HS-27A (cell line): ENCODE results near the gene GASK1B.

Source experiments
- DNase-seq: peaks from one replicate; pipeline ENCODE4 v3.0.0-alpha.2; 2012; ENCODE audit warnings: low read depth, missing footprints

GASK1B gene

GRCh38 chr4:158146736-158147135, 26.1 kb downstream of the GASK1B start:
- no peak for DNase-seq

DNA sequence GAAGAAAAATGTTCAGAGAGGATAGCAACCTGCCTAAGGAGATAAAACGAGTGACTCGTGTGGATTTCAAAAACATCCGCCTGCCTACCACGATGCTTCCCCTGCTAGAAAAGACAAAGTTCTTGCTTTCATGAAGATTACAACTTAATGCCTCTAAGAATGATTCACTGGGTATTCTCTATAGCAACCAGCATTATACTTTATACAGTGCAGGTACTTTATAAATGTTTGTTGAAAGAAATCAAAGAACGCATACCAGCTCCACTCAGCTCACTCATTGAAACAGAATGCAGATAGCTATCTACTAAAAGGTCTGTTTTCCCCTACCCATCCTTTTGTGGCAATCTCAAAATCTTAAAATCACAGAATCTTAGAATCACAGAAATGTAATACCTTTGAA, 33.7 kb downstream of the GASK1B start:
- DNase-seq, result no peak

DNA sequence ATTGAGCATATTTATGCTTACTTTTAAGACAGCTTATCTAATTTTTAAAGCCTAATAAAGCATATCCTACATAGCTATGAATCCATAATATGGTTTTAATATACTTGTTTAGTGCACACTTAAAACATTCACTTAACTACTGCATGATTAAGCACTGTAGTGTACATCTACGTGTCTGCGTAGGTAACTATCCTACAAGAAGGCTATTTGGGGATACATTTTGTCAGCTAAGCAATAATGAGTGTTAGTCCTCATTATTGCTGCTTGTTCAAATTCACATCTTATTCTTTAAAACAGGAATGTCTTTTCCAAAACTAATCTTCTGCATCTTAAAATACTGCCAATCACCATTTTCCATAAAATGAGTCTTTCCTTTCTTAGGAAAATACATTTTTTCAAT, 38.6 kb downstream of the GASK1B start:
- no peak for DNase-seq

DNA sequence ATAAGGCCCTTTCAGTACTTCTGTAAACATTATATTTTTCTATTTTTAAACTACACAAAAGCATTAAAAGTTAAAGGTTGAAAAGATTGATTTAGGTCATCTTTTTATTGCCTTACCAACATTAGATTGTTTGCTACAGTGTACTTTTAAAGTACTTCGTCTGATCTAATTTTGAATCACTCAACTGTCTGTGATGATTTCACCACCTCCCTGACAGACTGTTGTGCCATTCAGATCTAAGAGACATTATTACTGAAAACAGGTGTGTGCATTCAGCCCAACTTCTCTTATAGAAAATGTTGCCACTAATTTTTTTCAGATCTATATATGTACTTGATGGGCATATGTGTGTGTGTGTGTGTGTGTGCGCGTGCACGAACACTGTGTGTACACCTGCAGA, 39.3 kb downstream of the GASK1B start:
- no peak for DNase-seq

DNA sequence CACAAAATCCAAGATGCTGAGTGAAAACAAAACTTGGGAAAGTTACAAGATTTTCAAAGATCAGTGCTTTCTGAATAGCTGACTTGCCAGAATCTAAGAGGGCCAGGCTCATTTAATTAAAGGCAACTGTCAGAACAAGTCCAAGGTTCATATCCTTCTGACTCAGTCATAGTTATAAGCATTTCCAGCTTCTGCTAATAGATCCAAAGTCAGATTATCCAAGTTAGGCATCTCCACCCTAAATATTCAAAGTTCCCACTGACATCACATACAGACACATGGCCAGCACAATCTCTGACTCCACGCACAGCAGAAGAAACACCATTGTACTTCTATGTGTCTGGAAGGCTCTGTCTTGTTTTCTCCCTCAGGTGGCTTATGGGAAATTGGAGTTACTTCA, 41.8 kb downstream of the GASK1B start:
- no peak for DNase-seq

DNA sequence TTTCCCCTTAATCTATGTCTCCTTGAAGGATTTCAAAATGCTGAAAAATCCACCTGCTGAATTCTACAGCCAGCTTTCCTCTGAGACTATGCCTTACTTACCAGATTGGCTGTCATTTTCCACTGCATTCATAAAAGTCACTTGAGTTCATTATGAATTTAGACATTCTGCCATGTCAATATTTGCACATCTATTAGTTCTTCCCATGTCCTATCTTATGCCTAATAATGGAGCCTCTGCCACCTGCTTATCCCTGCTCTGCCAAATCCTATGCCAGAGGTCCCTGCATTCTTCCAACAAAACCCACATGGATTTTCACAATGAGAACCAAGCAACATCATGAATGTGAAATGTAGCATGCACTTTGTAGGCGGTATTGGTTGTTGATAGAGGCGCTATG, 42.6 kb downstream of the GASK1B start:
- DNase-seq, result no peak

- DNase-seq, result no peak
These were observed 43.1 kb downstream of the GASK1B start for GRCh38 chr4:158129694-158130093.

GRCh38 chr4:158128540-158128939, 44.3 kb downstream of the GASK1B start:
- no peak for DNase-seq

GRCh38 chr4:158125310-158125709, 47.5 kb downstream of the GASK1B start:
- DNase-seq, result no peak
